ENCODE results near the gene VSTM1. TPM values are rescaled to one million over a fixed set of nuclear protein-coding genes. Genes with fewer than 3 reads are reported as not detected.

The VSTM1 gene
- not detected for total RNA-seq

- ATAC-seq (ENCODE audit: insufficient number of reproducible peaks, low FRiP score, low read depth) (no peak), DNase-seq (ENCODE audit: low spot score) (no peak)
- no peaks in the 10 kb centered on the region for H3K9me3 ChIP-seq
- no peak within 1 kb of the TSS for H3K4me3 ChIP-seq
- no peak for TF ChIP-seq CTCF (IDR thresholded peaks at IDR 0.05)
- H3K36me3 ChIP-seq = no peaks in the 10 kb centered on the region
- H3K4me1 ChIP-seq (ENCODE audit: control insufficient read depth in 1 of 2, low read depth in 2 of 2) = no peaks in the 10 kb centered on the region
- no peaks in the 10 kb centered on the region for H3K27me3 ChIP-seq (replicated peaks; ENCODE audit: insufficient read depth)
- no peak within 1 kb of the TSS for H3K27ac ChIP-seq
Observed at GRCh38 chr19:54063350-54064116, at the start of gene VSTM1. VSTM1 (minus strand) TSS chr19:54063897; CDS start chr19:54063777, 120 bp downstream.

- Histone ChIP-seq H3K9me3 (no peaks in the 10 kb centered on the region), H3K27ac (no peak overlapping the region), H3K4me1 (ENCODE audit: control insufficient read depth in 1 of 2, low read depth in 2 of 2) (peaks cover 9 to 10% of the 10 kb centered on the region in 2 donors), H3K27me3 (replicated peaks; ENCODE audit: insufficient read depth) (no peaks in the 10 kb centered on the region), H3K36me3 (peaks cover 43% of the 10 kb centered on the region), H3K4me3 (no peak overlapping the region)
- ATAC-seq (ENCODE audit: insufficient number of reproducible peaks, low FRiP score, low read depth) = no peak
- no peak for TF ChIP-seq CTCF (IDR thresholded peaks at IDR 0.05)
- no peak for DNase-seq (ENCODE audit: low spot score)
Observed at GRCh38 chr19:54109651-54110050, 46.0 kb upstream of the VSTM1 start.

GRCh38 chr19:54108496-54108895, 44.8 kb upstream of the VSTM1 start:
- no peak overlapping the region for H3K4me3 ChIP-seq
- peaks cover 43% of the 10 kb centered on the region for H3K36me3 ChIP-seq
- TF ChIP-seq CTCF (IDR thresholded peaks at IDR 0.05) = no peak
- no peak for ATAC-seq (ENCODE audit: insufficient number of reproducible peaks, low FRiP score, low read depth)
- H3K27me3 ChIP-seq (replicated peaks; ENCODE audit: insufficient read depth) = no peaks in the 10 kb centered on the region
- H3K27ac ChIP-seq = no peak overlapping the region
- DNase-seq (ENCODE audit: low spot score) = no peak
- H3K9me3 ChIP-seq = no peaks in the 10 kb centered on the region
- peaks cover 4 to 9% of the 10 kb centered on the region in 2 donors for H3K4me1 ChIP-seq (ENCODE audit: control insufficient read depth in 1 of 2, low read depth in 2 of 2)

- no peak overlapping the region for H3K27ac ChIP-seq
- peaks cover 43% of the 10 kb centered on the region for H3K36me3 ChIP-seq
- peaks cover 7 to 13% of the 10 kb centered on the region in 2 donors for H3K4me1 ChIP-seq (ENCODE audit: control insufficient read depth in 1 of 2, low read depth in 2 of 2)
- DNase-seq (ENCODE audit: low spot score) (no peak), ATAC-seq (ENCODE audit: insufficient number of reproducible peaks, low FRiP score, low read depth) (no peak)
- H3K4me3 ChIP-seq = no peak overlapping the region
- no peaks in the 10 kb centered on the region for H3K27me3 ChIP-seq (replicated peaks; ENCODE audit: insufficient read depth)
- TF ChIP-seq CTCF (IDR thresholded peaks at IDR 0.05) = no peak
- no peaks in the 10 kb centered on the region for H3K9me3 ChIP-seq
Observed at GRCh38 chr19:54107876-54108490, 44.3 kb upstream of the VSTM1 start.

- TF ChIP-seq CTCF (IDR thresholded peaks at IDR 0.05) = no peak
- DNase-seq (ENCODE audit: low spot score) = no peak
- H3K36me3 ChIP-seq = peaks cover 43% of the 10 kb centered on the region
- no peaks in the 10 kb centered on the region for H3K27me3 ChIP-seq (replicated peaks; ENCODE audit: insufficient read depth)
- no peak overlapping the region for H3K27ac ChIP-seq
- H3K9me3 ChIP-seq = no peaks in the 10 kb centered on the region
- no peak overlapping the region for H3K4me3 ChIP-seq
- ATAC-seq (ENCODE audit: insufficient number of reproducible peaks, low FRiP score, low read depth) = no peak
- H3K4me1 ChIP-seq (ENCODE audit: control insufficient read depth in 1 of 2, low read depth in 2 of 2) = peaks cover 7 to 13% of the 10 kb centered on the region in 2 donors
Observed at GRCh38 chr19:54106716-54107115, 43.0 kb upstream of the VSTM1 start.

Data from thoracic aorta (tissue), 2 donors.